ENCODE data around the gene TBC1D14. TPM values are rescaled to one million over a fixed set of nuclear protein-coding genes. Genes with fewer than 3 reads are reported as not detected.

Gene TBC1D14
- total RNA-seq, 1 donor from 2014 or later = 29.3 TPM

- no peak for DNase-seq (ENCODE audit: low spot score)
- peak; percentile 4 for ATAC-seq
Observed at GRCh38 chr4:6991771-6992557, 82.3 kb downstream of the TBC1D14 start.

- no peak for DNase-seq (ENCODE audit: low spot score)
- peak; percentile 61 for ATAC-seq
Observed at GRCh38 chr4:6992728-6993677, 83.4 kb downstream of the TBC1D14 start.

- DNase-seq (ENCODE audit: low spot score) (no peak), ATAC-seq (no peak)
Observed at GRCh38 chr4:6996481-6996880, 86.9 kb downstream of the TBC1D14 start.

- ATAC-seq (peak; percentile 7), DNase-seq (ENCODE audit: low spot score) (no peak)
Observed at GRCh38 chr4:6999172-7000086, 89.8 kb downstream of the TBC1D14 start.

GRCh38 chr4:7000421-7001176 is 91.0 kb downstream of the TBC1D14 start:
- no peak for DNase-seq (ENCODE audit: low spot score)
- ATAC-seq = peak; percentile 90

GRCh38 chr4:7001271-7001670 is 91.6 kb downstream of the TBC1D14 start:
- ATAC-seq = no peak

GRCh38 chr4:7002336-7002735 is 92.7 kb downstream of the TBC1D14 start:
- peak; percentile 21 for DNase-seq (ENCODE audit: low spot score)
- ATAC-seq = no peak

More at GRCh38 chr4:7001271-7001670, 91.6 kb downstream of the TBC1D14 start:
- peak; percentile 14 for DNase-seq (ENCODE audit: low spot score)

- DNase-seq (ENCODE audit: low spot score) (peak; percentile 35), ATAC-seq (no peak)
Observed at GRCh38 chr4:7003176-7003878, 93.7 kb downstream of the TBC1D14 start.

GRCh38 chr4:7003879-7004240 is 94.2 kb downstream of the TBC1D14 start:
- ATAC-seq = no peak

GRCh38 chr4:7004331-7004730 is 94.7 kb downstream of the TBC1D14 start:
- ATAC-seq = no peak
- no peak for DNase-seq (ENCODE audit: low spot score)

More at GRCh38 chr4:7003879-7004240, 94.2 kb downstream of the TBC1D14 start:
- no peak for DNase-seq (ENCODE audit: low spot score)

- ATAC-seq = no peak
- no peak for DNase-seq (ENCODE audit: low spot score)
Observed at GRCh38 chr4:7005571-7005970, 95.9 kb downstream of the TBC1D14 start.

GRCh38 chr4:7006411-7006810 is 96.8 kb downstream of the TBC1D14 start:
- DNase-seq (ENCODE audit: low spot score) = no peak

GRCh38 chr4:7007142-7007907 is 97.7 kb downstream of the TBC1D14 start:
- DNase-seq (ENCODE audit: low spot score) (no peak), ATAC-seq (peak; percentile 74)

More at GRCh38 chr4:7006411-7006810, 96.8 kb downstream of the TBC1D14 start:
- no peak for ATAC-seq

- ATAC-seq = peak; percentile 86
- DNase-seq (ENCODE audit: low spot score) = peak; percentile 84
Observed at GRCh38 chr4:7007944-7008343, 98.3 kb downstream of the TBC1D14 start.

- no peak for ATAC-seq
- DNase-seq (ENCODE audit: low spot score) = no peak
Observed at GRCh38 chr4:7009564-7009963, 99.9 kb downstream of the TBC1D14 start.

GRCh38 chr4:7013175-7013574 is 103.5 kb downstream of the TBC1D14 start:
- DNase-seq (ENCODE audit: low spot score) = no peak
- ATAC-seq = no peak

- DNase-seq (ENCODE audit: low spot score) = peak; percentile 95
- peak; percentile 82 for ATAC-seq
Observed at GRCh38 chr4:7014815-7015214, 105.2 kb downstream of the TBC1D14 start.

- DNase-seq (ENCODE audit: low spot score) = no peak
- peak; percentile 4 for ATAC-seq
Observed at GRCh38 chr4:7015383-7016035, 105.9 kb downstream of the TBC1D14 start.

Measured in left lobe of liver (tissue), 2 donors.